Endodermal cell (in vitro differentiated cells): ENCODE measurements around the gene SCAPER. TPM values are rescaled to one million over a fixed set of nuclear protein-coding genes. Genes with fewer than 3 reads are reported as not detected.

Source experiments
- DNase-seq: peaks from one replicate; pipeline ENCODE4 v3.0.0-alpha.2; 2017
- H3K27ac ChIP-seq: 2 replicates; pipeline ENCODE4 v1.5.1; 2013; ENCODE audit warnings: mild to moderate bottlenecking, low read depth, low read length, moderate library complexity
- H3K27me3 ChIP-seq: 2 replicates; pipeline ENCODE4 v1.6.1; 2013; ENCODE audit warnings: mild to moderate bottlenecking, low read length, moderate library complexity; ENCODE audit not compliant: insufficient read depth, control insufficient read depth, poor library complexity, severe bottlenecking
- H3K36me3 ChIP-seq: 2 replicates; pipeline ENCODE4 v1.7.0; 2013; ENCODE audit warnings: mild to moderate bottlenecking, low read length, moderate library complexity; ENCODE audit not compliant: control insufficient read depth, insufficient read depth
- H3K4me1 ChIP-seq: one replicate; pipeline ENCODE4 v1.7.0; 2013; ENCODE audit warnings: low read length; ENCODE audit not compliant: control insufficient read depth, insufficient read depth
- H3K4me3 ChIP-seq: 2 replicates; pipeline ENCODE4 v1.5.1; 2013; ENCODE audit warnings: mild to moderate bottlenecking, low read length, moderate library complexity
- H3K9ac ChIP-seq: 2 replicates; pipeline ENCODE4 v1.6.1; 2013; ENCODE audit warnings: mild to moderate bottlenecking, low read length, moderate library complexity; ENCODE audit not compliant: poor library complexity, severe bottlenecking; ENCODE audit errors: extremely low read depth
- H3K9me3 ChIP-seq: 2 replicates; pipeline ENCODE4 v1.6.1; 2013; ENCODE audit warnings: mild to moderate bottlenecking, low read length, moderate library complexity; ENCODE audit not compliant: control insufficient read depth
- H3K27ac Mint-ChIP-seq: 2 replicates; pipeline ENCODE4 v1.8.0; 2020; ENCODE audit warnings: mixed read lengths
- H3K27me3 Mint-ChIP-seq: 2 replicates; pipeline ENCODE4 v1.8.0; 2021; ENCODE audit warnings: mild to moderate bottlenecking, mixed read lengths; ENCODE audit not compliant: insufficient read depth
- H3K36me3 Mint-ChIP-seq: 2 replicates; pipeline ENCODE4 v1.8.0; 2020; ENCODE audit warnings: low read depth, mixed read lengths
- H3K4me1 Mint-ChIP-seq: 2 replicates; pipeline ENCODE4 v1.8.0; 2020; ENCODE audit warnings: mixed read lengths
- H3K4me3 Mint-ChIP-seq: 2 replicates; pipeline ENCODE4 v1.8.0; 2020; ENCODE audit warnings: mild to moderate bottlenecking, moderate library complexity, mixed read lengths
- H3K9me3 Mint-ChIP-seq: 2 replicates; pipeline ENCODE4 v1.8.0; 2020; ENCODE audit warnings: mild to moderate bottlenecking, mixed read lengths
- WGBS, 2 experiments: methylation state at CpG; one replicate each; pipeline versions ENCODE4 v1.1.5 to v1.1.7; 2013; ENCODE audit warnings: missing lambda C conversion rate in 2 of 2, mixed read lengths in 1 of 2; ENCODE audit not compliant: insufficient coverage in 1 of 2, insufficient read length in 1 of 2; 5-methylcytosine and 5-hydroxymethylcytosine counted together
- total RNA-seq, 2 donors: library from RNA; stranded (reverse); fragmentation: NEBNext Ultra II Directional in 1 of 2; extraction: Animal tissue kit (Norgen Biotek cat#: 25700) in 1 of 2; gene quantifications; 2 replicates in 1 of 2; 3 replicates in 1 of 2; pipeline ENCODE4 v1.2.1, GENCODE V29; 2021
- TF ChIP-seq, protein P1 (sequence below): fragments of 200-600 bp; sonication (generic); conservative IDR thresholded peaks from 2 replicates; pipeline ENCODE4 v1.5.0; 2021; ENCODE audit warnings: antibody characterized with exemption, mild to moderate bottlenecking

The SCAPER gene
- total RNA-seq, 2 donors from 2014 or later: 8.9 to 12.2 TPM

GRCh38 chr15:76776969-76777368, 128.2 kb downstream of the SCAPER start:
- no peaks in the 10 kb centered on the region for H3K27me3 Mint-ChIP-seq
- H3K27ac Mint-ChIP-seq: no peak overlapping the region
- H3K9me3 Mint-ChIP-seq: peaks cover 6% of the 10 kb centered on the region
- no peak overlapping the region for H3K4me3 Mint-ChIP-seq
- Histone ChIP-seq H3K36me3 (no peaks in the 10 kb centered on the region), H3K4me1 (no peaks in the 10 kb centered on the region), H3K4me3 (no peak overlapping the region), H3K9ac (no peak overlapping the region), H3K9me3 (peaks cover 13% of the 10 kb centered on the region), H3K27ac (no peak overlapping the region), H3K27me3 (no peaks in the 10 kb centered on the region)
- TF ChIP-seq, protein P1, sequence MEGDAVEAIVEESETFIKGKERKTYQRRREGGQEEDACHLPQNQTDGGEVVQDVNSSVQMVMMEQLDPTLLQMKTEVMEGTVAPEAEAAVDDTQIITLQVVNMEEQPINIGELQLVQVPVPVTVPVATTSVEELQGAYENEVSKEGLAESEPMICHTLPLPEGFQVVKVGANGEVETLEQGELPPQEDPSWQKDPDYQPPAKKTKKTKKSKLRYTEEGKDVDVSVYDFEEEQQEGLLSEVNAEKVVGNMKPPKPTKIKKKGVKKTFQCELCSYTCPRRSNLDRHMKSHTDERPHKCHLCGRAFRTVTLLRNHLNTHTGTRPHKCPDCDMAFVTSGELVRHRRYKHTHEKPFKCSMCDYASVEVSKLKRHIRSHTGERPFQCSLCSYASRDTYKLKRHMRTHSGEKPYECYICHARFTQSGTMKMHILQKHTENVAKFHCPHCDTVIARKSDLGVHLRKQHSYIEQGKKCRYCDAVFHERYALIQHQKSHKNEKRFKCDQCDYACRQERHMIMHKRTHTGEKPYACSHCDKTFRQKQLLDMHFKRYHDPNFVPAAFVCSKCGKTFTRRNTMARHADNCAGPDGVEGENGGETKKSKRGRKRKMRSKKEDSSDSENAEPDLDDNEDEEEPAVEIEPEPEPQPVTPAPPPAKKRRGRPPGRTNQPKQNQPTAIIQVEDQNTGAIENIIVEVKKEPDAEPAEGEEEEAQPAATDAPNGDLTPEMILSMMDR: no peak
- H3K36me3 Mint-ChIP-seq: no peaks in the 10 kb centered on the region
- no peaks in the 10 kb centered on the region for H3K4me1 Mint-ChIP-seq
- no peak for DNase-seq

DNA sequence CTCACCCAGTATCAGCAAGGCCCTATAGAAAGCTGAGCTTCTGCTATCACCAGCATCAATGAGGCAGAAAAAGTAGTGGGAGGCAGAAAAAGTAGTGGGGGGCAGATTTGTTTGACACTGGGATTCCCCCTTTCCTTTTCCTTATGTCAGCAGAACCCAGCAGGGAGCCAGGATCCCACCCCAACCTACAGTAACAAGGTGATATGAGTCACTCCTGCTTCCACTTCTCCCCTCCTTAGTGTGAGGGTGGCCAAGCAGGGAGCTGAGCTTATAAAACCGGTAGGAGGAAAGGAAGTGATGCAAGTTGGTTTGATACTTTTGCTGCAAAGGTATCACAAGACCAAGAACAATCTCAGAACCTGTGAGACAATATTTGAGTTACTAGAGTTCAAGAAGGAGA, 128.7 kb downstream of the SCAPER start:
- DNase-seq: no peak
- 82 to 83% methylated on average over 1 of the region's 1 CpG for WGBS, 2 experiments
- Histone ChIP-seq H3K4me1 (no peaks in the 10 kb centered on the region), H3K9ac (no peak overlapping the region), H3K36me3 (no peaks in the 10 kb centered on the region), H3K27ac (no peak overlapping the region), H3K27me3 (no peaks in the 10 kb centered on the region), H3K9me3 (peaks cover 13% of the 10 kb centered on the region), H3K4me3 (no peak overlapping the region)
- TF ChIP-seq, protein P1: no peak
- Mint-ChIP-seq H3K27ac (no peak overlapping the region), H3K27me3 (no peaks in the 10 kb centered on the region), H3K4me1 (no peaks in the 10 kb centered on the region), H3K9me3 (peaks cover 6% of the 10 kb centered on the region), H3K36me3 (no peaks in the 10 kb centered on the region), H3K4me3 (no peak overlapping the region)

- H3K9me3 ChIP-seq: peaks cover 13% of the 10 kb centered on the region
- no peaks in the 10 kb centered on the region for H3K4me1 ChIP-seq
- Mint-ChIP-seq H3K9me3 (peaks cover 12% of the 10 kb centered on the region), H3K36me3 (peaks cover 5% of the 10 kb centered on the region), H3K4me3 (no peak overlapping the region), H3K4me1 (no peaks in the 10 kb centered on the region), H3K27me3 (no peaks in the 10 kb centered on the region), H3K27ac (no peak overlapping the region)
- 75 to 100% methylated on average over 1 of the region's 1 CpG for WGBS, 2 experiments
- no peaks in the 10 kb centered on the region for H3K36me3 ChIP-seq
- H3K27ac ChIP-seq: no peak overlapping the region
- no peak for DNase-seq
- TF ChIP-seq, protein P1: no peak
- H3K4me3 ChIP-seq: no peak overlapping the region
- no peak overlapping the region for H3K9ac ChIP-seq
- no peaks in the 10 kb centered on the region for H3K27me3 ChIP-seq
Observed at GRCh38 chr15:76773234-76773633, 131.9 kb downstream of the SCAPER start.
